ENCODE measurements around the gene KRT10.
"Not testable (repeated sequence)": the region's sequence is repeated elsewhere in the genome, so short reads cannot be mapped to it uniquely, and the experiment has no call there.

The KRT10 gene

DNA sequence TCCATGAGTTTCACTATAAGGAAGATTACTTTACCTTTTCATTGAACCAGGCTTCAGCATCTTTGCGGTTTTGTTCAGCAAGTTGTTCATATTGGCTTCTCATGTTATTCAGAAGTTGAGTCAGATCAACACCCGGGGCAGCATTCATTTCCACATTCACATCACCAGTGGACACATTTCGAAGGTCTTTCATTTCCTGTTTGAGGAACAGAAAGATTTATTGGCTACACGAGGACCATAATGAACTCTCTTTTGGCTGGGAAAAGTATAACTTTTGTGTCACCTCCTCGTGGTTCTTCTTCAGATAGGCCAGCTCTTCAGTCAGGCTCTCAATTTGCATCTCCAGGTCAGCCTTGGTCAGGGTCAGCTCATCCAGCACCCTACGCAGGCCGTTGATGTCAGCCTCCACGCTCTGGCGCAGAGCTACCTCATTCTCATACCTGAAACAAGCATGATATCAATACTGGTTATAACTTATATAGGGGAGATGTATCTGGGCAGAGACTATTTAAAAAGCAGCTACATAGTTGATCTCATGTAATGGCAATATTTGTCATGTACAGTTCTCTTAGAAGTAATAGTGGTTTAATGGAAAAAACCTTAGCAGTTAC, 2.1 kb downstream of the KRT10 start:
- peaks cover 33% of the 10 kb centered on the region for H3K36me3 Mint-ChIP-seq
- no peak overlapping the region for H3K27ac Mint-ChIP-seq
- H3K27me3 Mint-ChIP-seq: no peaks in the 10 kb centered on the region
- peaks cover 2% of the 10 kb centered on the region for H3K9me3 Mint-ChIP-seq
- H3K4me3 Mint-ChIP-seq: peak overlapping the region; percentile 51
- H3K4me1 Mint-ChIP-seq: peaks cover 25% of the 10 kb centered on the region
- ATAC-seq: peak; percentile 52

DNA sequence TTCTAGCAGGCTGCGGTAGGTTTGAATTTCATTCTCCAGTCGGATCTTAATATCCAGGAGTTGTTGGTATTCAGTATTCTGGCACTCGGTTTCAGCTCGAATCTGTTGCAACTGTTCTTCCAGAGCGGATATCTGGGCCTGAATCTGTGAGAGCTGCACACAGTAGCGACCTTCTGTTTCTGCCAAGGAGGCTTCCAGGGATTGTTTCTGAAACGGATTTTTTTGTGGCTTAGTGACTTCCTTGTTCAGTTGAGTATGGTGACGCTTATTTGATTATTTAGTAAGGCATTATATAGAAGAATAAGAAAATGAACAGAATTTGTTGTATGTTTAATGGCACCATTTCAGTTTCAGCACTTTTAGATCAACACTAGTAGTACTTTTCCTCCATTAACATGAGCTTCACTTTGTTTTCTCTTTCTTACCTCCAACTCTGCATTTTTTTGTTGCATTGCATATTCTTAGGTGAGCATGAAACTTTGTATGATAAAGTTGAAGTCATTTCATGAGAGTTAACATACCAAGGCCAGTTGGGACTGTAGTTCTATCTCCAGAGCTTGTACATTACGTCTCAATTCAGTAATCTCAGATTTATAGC, 2.8 kb downstream of the KRT10 start:
- no peak for ATAC-seq
- H3K4me1 Mint-ChIP-seq: peaks cover 25% of the 10 kb centered on the region
- H3K9me3 Mint-ChIP-seq: peaks cover 4% of the 10 kb centered on the region
- peaks cover 36% of the 10 kb centered on the region for H3K36me3 Mint-ChIP-seq
- peaks cover 5% of the 10 kb centered on the region for H3K27me3 Mint-ChIP-seq
- peak overlapping the region; percentile 91 for H3K27ac Mint-ChIP-seq
- H3K4me3 Mint-ChIP-seq: peak overlapping the region; percentile 70

GRCh38 chr17:40818733-40819527, 3.5 kb downstream of the KRT10 start:
- H3K9me3 Mint-ChIP-seq: peaks cover 5% of the 10 kb centered on the region
- H3K4me3 Mint-ChIP-seq: peak overlapping the region; percentile 85
- peaks cover 20% of the 10 kb centered on the region for H3K4me1 Mint-ChIP-seq
- peaks cover 12% of the 10 kb centered on the region for H3K27me3 Mint-ChIP-seq
- peak overlapping the region; percentile 91 for H3K27ac Mint-ChIP-seq
- ATAC-seq: peak; percentile 90
- H3K36me3 Mint-ChIP-seq: peaks cover 34% of the 10 kb centered on the region

DNA sequence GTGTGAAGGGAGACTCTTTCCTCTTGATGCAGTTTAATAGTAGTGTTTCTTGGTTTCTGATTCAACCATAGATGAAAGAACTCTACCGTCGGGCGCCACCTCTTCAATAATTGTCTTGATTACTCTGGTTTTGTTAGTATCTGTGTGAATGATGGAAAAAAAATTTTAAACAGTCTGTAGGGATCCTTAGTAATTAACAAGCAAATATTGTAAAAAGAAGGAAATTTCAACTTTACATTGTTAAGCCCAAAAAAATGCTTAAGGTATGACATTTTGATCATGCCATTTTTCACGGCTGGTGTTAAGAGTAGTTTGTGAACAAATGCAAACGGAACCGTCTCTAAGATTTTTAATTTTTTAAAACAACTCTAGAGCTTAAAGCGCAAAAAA, 4.1 kb downstream of the KRT10 start:
- Mint-ChIP-seq H3K4me1 (peaks cover 20% of the 10 kb centered on the region), H3K9me3 (peaks cover 5% of the 10 kb centered on the region), H3K27ac (peak overlapping the region; percentile 91), H3K27me3 (peaks cover 18% of the 10 kb centered on the region), H3K36me3 (peaks cover 32% of the 10 kb centered on the region), H3K4me3 (peak overlapping the region; percentile 85)
- ATAC-seq: no peak

DNA sequence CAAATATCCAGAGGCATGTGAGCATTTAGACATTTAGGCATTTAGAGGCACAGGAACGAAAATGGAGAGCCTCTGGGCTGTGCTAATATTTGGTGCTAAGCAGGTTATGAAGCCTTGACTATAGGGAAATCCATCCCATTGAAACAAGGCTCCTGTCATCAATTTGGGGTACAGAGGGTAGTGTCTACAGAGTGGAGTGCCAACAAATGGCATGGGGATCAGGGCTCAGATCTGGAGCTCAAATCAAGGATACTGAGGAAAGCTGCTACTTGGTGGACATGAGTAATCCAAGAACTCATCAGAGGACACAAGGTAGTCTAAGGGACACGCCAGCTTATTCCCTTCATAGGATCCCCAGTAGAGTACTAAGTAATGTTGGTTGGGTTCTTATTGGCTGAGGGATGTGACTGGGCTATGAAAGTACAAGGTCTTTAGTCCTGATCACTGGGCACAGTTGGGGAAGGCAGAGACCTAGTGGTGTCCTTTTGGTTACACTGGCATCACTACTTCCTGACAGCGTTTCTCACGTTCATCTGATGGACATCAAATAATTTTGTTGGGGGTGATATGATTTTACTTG, 5.2 kb downstream of the KRT10 start:
- Mint-ChIP-seq H3K4me1 (peaks cover 20% of the 10 kb centered on the region), H3K36me3 (peaks cover 27% of the 10 kb centered on the region), H3K4me3 (peak overlapping the region; percentile 51), H3K9me3 (peaks cover 5% of the 10 kb centered on the region), H3K27me3 (peaks cover 28% of the 10 kb centered on the region), H3K27ac (no peak overlapping the region)
- ATAC-seq: no peak

DNA sequence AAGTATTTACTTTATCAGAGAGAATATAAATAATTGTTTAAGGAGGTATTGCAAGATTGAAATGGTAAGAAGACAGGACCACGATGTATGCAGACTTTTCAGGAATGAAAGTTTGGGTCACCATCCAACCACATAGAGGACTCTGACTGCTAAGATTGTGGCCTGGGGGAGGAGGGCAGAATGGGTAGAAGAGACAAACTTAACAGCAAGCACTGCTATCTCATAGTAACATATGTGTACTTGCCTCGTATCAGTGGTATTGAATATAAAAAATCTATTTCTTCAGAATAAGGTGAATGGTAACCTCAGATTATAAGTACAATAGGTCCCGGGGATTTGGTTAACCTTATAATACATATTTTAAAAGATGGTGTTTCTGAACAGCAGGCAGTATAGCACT, 5.8 kb downstream of the KRT10 start:
- ATAC-seq: no peak
- Mint-ChIP-seq H3K27ac (no peak overlapping the region), H3K4me3 (no peak overlapping the region), H3K9me3 (peaks cover 5% of the 10 kb centered on the region), H3K4me1 (peaks cover 20% of the 10 kb centered on the region), H3K36me3 (peaks cover 22% of the 10 kb centered on the region), H3K27me3 (peaks cover 34% of the 10 kb centered on the region)

- peaks cover 46% of the 10 kb centered on the region for H3K27me3 Mint-ChIP-seq
- ATAC-seq: no peak
- peaks cover 22% of the 10 kb centered on the region for H3K36me3 Mint-ChIP-seq
- H3K27ac Mint-ChIP-seq: no peak overlapping the region
- H3K4me3 Mint-ChIP-seq: no peak overlapping the region
- peaks cover 17% of the 10 kb centered on the region for H3K4me1 Mint-ChIP-seq
- peaks cover 5% of the 10 kb centered on the region for H3K9me3 Mint-ChIP-seq
These were observed 7.0 kb downstream of the KRT10 start for GRCh38 chr17:40815381-40815780.

- not testable (repeated sequence) for ATAC-seq, H3K4me3 Mint-ChIP-seq, H3K27ac Mint-ChIP-seq, H3K9me3 Mint-ChIP-seq, H3K4me1 Mint-ChIP-seq
- Mint-ChIP-seq H3K27me3 (peaks cover 53% of the 10 kb centered on the region), H3K36me3 (peaks cover 22% of the 10 kb centered on the region)
These were observed 7.8 kb downstream of the KRT10 start for GRCh38 chr17:40814657-40815056.

- no peak for ATAC-seq
- peaks cover 55% of the 10 kb centered on the region for H3K27me3 Mint-ChIP-seq
- peaks cover 6% of the 10 kb centered on the region for H3K4me1 Mint-ChIP-seq
- H3K36me3 Mint-ChIP-seq: peaks cover 22% of the 10 kb centered on the region
- no peak overlapping the region for H3K4me3 Mint-ChIP-seq
- no peak overlapping the region for H3K27ac Mint-ChIP-seq
- H3K9me3 Mint-ChIP-seq: peaks cover 5% of the 10 kb centered on the region
These were observed 8.6 kb downstream of the KRT10 start for GRCh38 chr17:40813804-40814203.

DNA sequence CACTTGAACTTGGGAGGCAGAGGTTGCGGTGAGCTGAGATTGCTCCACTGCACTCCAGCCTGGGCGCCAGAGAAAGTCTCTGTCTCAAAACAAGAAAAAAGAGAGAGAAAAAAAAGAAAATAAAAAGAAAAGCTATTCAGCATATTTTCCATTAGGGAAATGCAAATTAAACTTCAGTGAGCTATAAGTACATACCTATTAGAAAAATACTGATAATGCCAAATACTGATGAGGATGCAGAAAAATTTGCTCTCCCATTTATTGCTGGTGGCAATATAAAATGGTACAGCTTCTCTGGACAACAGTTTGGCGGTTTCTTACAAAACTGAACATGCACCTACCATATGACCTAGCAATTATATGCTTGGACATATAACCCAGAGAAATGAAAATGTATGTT, 9.8 kb downstream of the KRT10 start:
- peaks cover 67% of the 10 kb centered on the region for H3K27me3 Mint-ChIP-seq
- H3K9me3 Mint-ChIP-seq: peaks cover 5% of the 10 kb centered on the region
- peaks cover 6% of the 10 kb centered on the region for H3K4me1 Mint-ChIP-seq
- peaks cover 20% of the 10 kb centered on the region for H3K36me3 Mint-ChIP-seq
- no peak overlapping the region for H3K4me3 Mint-ChIP-seq
- ATAC-seq: no peak
- H3K27ac Mint-ChIP-seq: no peak overlapping the region

DNA sequence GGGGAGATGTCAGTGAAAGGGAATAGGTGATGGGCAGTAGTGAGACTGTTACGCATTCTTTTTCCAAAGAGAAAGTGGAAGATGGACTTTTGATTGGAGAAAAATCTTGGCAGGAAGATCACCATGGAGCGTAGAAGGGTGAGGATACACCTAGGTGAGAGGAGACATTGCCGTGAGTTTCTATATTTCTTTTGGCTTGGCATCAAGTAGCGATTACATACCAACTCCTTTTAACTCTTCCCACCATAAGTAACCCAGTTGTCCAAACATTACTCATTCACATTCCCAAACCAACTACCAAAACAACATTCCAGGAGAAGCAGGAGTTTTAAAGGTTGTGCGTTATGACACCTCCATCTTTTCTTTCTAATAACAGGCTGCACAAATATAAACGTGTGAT, 11.9 kb downstream of the KRT10 start:
- H3K4me3 Mint-ChIP-seq: no peak overlapping the region
- ATAC-seq: no peak
- no peak overlapping the region for H3K27ac Mint-ChIP-seq
- H3K27me3 Mint-ChIP-seq: peaks cover 83% of the 10 kb centered on the region
- peaks cover 6% of the 10 kb centered on the region for H3K36me3 Mint-ChIP-seq
- H3K9me3 Mint-ChIP-seq: peaks cover 3% of the 10 kb centered on the region
- no peaks in the 10 kb centered on the region for H3K4me1 Mint-ChIP-seq

GRCh38 chr17:40809721-40810421, 12.5 kb downstream of the KRT10 start:
- Mint-ChIP-seq H3K36me3 (peaks cover 6% of the 10 kb centered on the region), H3K4me3 (no peak overlapping the region), H3K9me3 (peaks cover 6% of the 10 kb centered on the region), H3K27ac (no peak overlapping the region), H3K27me3 (peaks cover 87% of the 10 kb centered on the region), H3K4me1 (no peaks in the 10 kb centered on the region)
- no peak for ATAC-seq

GRCh38 chr17:40806131-40806530, 16.3 kb downstream of the KRT10 start:
- Mint-ChIP-seq H3K9me3 (peaks cover 3% of the 10 kb centered on the region), H3K27me3 (peaks cover 57% of the 10 kb centered on the region), H3K36me3 (no peaks in the 10 kb centered on the region), H3K27ac (no peak overlapping the region), H3K4me1 (no peaks in the 10 kb centered on the region), H3K4me3 (no peak overlapping the region)
- ATAC-seq: no peak

DNA sequence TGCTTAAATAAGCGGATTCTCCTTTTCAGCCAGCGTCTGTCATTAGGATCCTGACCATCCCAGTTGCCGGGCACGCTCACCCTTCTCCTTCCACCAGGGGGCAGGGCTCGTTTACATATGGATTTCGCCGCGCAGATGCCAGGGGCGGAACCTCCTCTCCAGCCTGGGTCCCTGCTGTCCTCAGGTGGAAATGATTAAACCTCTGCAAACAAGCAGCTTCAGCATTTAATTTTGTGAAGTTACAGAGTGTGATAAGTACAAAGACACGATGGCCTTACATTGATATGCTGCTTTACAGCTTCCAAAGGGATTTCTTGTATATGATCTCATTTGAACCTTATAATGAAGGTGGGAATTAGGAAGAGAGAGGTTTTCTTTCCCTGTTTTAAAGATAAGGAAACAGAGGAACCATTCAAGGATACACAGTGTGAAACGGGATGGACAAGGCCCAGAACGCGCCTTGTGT, 18.8 kb downstream of the KRT10 start:
- ATAC-seq: peak; percentile 86
- peaks cover 38% of the 10 kb centered on the region for H3K27me3 Mint-ChIP-seq
- no peaks in the 10 kb centered on the region for H3K36me3 Mint-ChIP-seq
- H3K27ac Mint-ChIP-seq: no peak overlapping the region
- H3K4me3 Mint-ChIP-seq: no peak overlapping the region
- peaks cover 3% of the 10 kb centered on the region for H3K9me3 Mint-ChIP-seq
- no peaks in the 10 kb centered on the region for H3K4me1 Mint-ChIP-seq

GRCh38 chr17:40801157-40801556, 21.3 kb downstream of the KRT10 start:
- Mint-ChIP-seq H3K4me1 (no peaks in the 10 kb centered on the region), H3K9me3 (peaks cover 3% of the 10 kb centered on the region), H3K36me3 (no peaks in the 10 kb centered on the region), H3K4me3 (no peak overlapping the region), H3K27me3 (peaks cover 27% of the 10 kb centered on the region), H3K27ac (no peak overlapping the region)
- ATAC-seq: no peak
